ENCODE results near the gene CD276. TPM values are rescaled to one million over a fixed set of nuclear protein-coding genes. Genes with fewer than 3 reads are reported as not detected.
"Not testable (repeated sequence)": the region's sequence is repeated elsewhere in the genome, so short reads cannot be mapped to it uniquely, and the experiment has no call there.

CD276 gene
- total RNA-seq: under 1 TPM; 0.37 to 0.96 TPM

DNA sequence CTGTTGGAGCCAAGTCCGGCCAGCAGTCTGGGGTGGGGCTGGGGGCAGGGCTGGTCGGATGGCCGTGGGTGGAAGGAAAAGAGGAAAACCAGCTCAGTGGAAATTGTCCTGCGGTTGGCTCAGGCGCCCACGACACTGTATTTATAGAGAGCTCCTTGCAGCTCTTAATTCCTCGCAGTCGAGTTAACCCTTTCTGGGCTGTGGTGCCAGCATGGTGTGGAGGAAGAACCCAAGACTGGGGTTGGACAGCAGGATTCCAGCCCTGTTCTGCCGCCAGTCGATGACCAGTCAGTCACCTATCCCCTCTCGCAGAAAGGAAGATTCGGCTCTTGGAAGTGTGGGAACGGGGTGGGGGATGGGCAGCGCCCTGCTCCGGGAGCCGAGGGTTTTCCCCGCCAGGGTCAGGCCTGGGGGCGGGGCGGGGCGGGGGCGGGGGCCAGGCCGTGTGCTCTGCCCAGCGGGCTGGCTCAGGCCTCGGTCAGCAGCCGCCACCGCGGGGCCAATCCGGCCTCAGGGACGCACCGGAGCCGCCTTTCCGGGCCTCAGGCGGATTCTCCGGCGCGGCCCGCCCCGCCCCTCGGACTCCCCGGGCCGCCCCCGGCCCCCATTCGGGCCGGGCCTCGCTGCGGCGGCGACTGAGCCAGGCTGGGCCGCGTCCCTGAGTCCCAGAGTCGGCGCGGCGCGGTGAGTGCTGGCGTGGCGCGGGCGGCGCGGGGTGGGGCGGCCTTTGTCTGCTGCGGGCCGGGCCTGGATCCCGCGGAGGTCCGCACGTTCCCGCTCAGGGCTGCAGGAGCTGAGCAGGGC, at the start of gene CD276:
Gene CD276, plus strand, starts transcription at position 607 of the 804 bp plus-strand sequence. CDS start 15,257 bp downstream, outside the sequence.
- POLR2A ChIA-PET: interaction anchor here (0.6 kb wide), 1 partner anchor 74 kb away, joined by 3 read pairs; no protein-coding TSS in a partner anchor
- CTCF ChIA-PET: interaction anchor here (0.5 to 4.9 kb wide), 4 partner anchors 14 to 1683 kb away, joined by 3 to 32 read pairs (median 8); no protein-coding TSS in a partner anchor
- Mint-ChIP-seq H3K36me3 (ENCODE audit: low read depth) (no peaks in the 10 kb centered on the region), H3K27me3 (peaks cover 68% of the 10 kb centered on the region), H3K4me1 (peaks cover 3% of the 10 kb centered on the region), H3K9me3 (no peaks in the 10 kb centered on the region), H3K27ac (no peak within 1 kb of the TSS), H3K4me3 (no peak within 1 kb of the TSS)
- DNase-seq: no peak

DNA sequence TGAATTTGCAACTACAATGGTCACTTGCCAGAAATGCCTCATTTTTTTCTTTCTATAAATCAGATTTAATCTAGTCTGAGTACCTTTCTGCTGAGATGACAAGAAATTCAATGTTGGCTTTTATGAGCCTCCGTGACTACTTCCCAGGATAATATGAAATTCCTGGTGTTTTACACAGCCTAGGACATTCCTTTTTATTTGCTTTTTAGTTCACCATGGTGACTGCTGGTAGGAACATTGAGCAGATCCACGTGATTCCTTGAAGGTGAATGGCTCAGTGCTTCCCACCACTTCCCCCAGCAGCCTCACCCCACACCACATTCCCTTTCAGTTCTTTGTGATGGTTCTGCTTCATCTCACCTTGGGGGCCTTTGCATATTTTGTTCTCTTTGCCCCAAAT, 46.7 kb upstream of the CD276 start:
- ChIA-PET POLR2A (no interaction called here), CTCF (interaction anchor here (0.7 to 5.0 kb wide), 16 partner anchors 8 to 355 kb away, joined by 3 to 94 read pairs (median 10); no protein-coding TSS in a partner anchor)
- Mint-ChIP-seq H3K4me3 (no peak overlapping the region), H3K36me3 (ENCODE audit: low read depth) (no peaks in the 10 kb centered on the region), H3K9me3 (peaks cover 5% of the 10 kb centered on the region), H3K27ac (no peak overlapping the region), H3K27me3 (peaks cover 37% of the 10 kb centered on the region), H3K4me1 (peaks cover 12% of the 10 kb centered on the region)
- no peak for DNase-seq

DNA sequence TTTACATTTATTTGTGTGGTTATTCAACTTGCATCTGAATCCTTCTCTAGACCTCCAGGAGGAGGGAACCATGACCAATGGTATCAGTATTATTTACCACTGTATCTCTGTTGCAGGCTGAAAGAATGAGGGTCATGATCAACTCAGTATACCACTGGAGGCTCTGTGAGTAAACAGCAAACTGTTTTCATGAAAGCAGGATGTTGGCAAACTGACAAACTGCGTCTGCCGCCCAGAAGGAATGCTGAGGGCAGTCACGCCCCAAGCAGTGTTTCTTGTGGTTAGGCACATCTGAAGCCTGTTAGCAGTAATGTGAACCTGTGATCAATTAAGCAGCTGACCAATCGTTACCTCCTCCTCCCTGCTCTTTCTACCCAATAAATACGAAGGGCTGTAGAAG, 44.7 kb upstream of the CD276 start:
- H3K4me1 Mint-ChIP-seq; H3K9me3 Mint-ChIP-seq; H3K27ac Mint-ChIP-seq; H3K4me3 Mint-ChIP-seq; POLR2A ChIA-PET; DNase-seq; H3K36me3 Mint-ChIP-seq (ENCODE audit: low read depth): not testable (repeated sequence)
- H3K27me3 Mint-ChIP-seq: peaks cover 35% of the 10 kb centered on the region
- CTCF ChIA-PET: interaction anchor here (0.6 to 1.1 kb wide), 2 partner anchors 17 to 65 kb away, joined by 3 read pairs; no protein-coding TSS in a partner anchor

DNA sequence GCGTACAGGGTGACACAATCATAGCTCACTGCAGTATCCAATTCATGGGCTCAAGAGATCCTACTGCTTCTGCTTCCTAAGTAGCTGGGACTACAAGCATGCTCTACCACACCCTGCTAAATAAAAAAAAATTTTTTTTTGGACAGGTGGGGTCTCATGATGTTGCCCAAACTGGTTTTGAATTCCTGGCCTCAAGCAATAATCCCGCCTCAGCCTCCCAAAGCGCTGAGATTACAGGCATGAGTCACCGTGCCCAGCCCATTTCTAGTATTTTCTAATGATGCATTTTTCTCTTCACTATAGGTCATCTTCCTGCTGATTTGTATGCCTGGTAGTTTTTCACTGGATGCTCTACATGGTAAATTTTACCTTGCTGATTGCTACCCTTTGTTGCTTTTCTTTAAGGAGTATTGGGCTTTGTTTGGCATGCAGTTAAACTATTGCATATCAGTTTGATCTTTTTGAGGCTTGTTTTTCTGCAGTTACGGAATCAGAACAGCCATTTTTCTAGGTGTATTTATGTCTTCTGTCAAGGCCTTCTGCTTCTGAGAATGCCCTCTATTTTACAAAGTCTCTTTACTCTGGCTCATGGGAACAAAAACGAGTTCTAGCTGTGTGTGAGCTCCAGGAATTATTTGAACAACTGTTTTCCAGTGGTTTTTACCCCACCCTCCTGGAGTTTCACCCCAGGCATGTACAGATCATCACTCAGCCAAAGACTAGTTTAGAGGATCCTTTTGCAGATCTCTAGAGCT, 36.7 kb upstream of the CD276 start:
- H3K36me3 Mint-ChIP-seq (ENCODE audit: low read depth): peaks cover 2% of the 10 kb centered on the region
- H3K27me3 Mint-ChIP-seq: peaks cover 4% of the 10 kb centered on the region
- H3K4me3 Mint-ChIP-seq: no peak overlapping the region
- POLR2A ChIA-PET: no interaction called here
- DNase-seq: no peak
- no peaks in the 10 kb centered on the region for H3K9me3 Mint-ChIP-seq
- CTCF ChIA-PET: interaction anchor here (3.9 kb wide), 1 partner anchor 11 kb away, joined by 24 read pairs; no protein-coding TSS in a partner anchor
- H3K27ac Mint-ChIP-seq: no peak overlapping the region
- peaks cover 2% of the 10 kb centered on the region for H3K4me1 Mint-ChIP-seq

DNA sequence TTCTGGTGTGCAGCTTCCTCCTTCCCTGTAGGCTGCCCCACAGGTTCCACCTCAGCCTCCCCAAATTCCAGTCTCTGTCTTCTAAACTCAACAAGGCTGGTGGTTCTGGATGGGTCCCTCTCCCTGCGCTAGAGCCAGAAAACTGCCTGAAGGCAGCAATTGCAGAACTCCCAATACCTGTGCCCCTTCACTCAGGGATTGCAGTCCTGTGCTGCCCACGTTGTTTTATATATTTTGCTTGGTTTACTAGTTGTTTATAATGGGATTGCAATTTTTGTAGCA, 36.2 kb upstream of the CD276 start:
- H3K4me1 Mint-ChIP-seq: peaks cover 2% of the 10 kb centered on the region
- H3K4me3 Mint-ChIP-seq: no peak overlapping the region
- no peak overlapping the region for H3K27ac Mint-ChIP-seq
- CTCF ChIA-PET: interaction anchor here (1.0 to 3.9 kb wide), 2 partner anchors 12 to 51 kb away, joined by 3 to 24 read pairs; no protein-coding TSS in a partner anchor
- DNase-seq: no peak
- POLR2A ChIA-PET: no interaction called here
- H3K9me3 Mint-ChIP-seq: no peaks in the 10 kb centered on the region
- peaks cover 2% of the 10 kb centered on the region for H3K36me3 Mint-ChIP-seq (ENCODE audit: low read depth)
- H3K27me3 Mint-ChIP-seq: peaks cover 4% of the 10 kb centered on the region

DNA sequence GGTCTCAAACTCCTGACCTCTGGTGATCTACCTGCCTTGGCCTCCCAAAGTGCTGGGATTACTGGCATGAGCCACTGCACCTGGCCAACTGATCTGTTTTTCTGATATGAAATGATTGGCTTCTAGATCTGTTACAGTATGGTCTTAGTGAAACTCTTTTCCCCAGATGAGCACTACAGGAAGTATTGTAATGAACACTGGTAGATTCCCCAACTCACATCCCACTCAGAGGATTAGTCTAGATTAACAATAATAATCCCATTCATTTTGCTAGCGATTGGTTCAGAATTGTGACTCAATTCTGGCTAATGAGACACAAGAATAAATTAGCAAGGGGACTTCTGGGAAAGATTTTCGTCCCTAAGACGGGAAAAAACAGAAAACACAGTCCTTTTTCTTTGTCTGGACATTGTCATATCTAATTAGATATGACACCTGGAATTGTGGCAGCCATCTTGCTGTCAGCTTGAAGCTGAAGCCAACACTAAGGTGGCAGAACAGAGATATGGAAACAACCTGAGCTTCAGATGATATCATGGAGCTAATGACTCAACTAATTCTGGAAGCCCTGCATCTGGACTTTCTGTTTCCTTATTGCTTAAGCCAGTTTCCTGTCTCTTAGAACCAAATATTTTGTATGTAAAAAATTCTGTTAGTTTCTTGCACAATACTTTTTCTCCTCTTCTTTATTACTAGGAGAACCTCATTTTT, 33.6 kb upstream of the CD276 start:
- no peak overlapping the region for H3K27ac Mint-ChIP-seq
- H3K4me3 Mint-ChIP-seq: no peak overlapping the region
- H3K4me1 Mint-ChIP-seq: peaks cover 2% of the 10 kb centered on the region
- peaks cover 2% of the 10 kb centered on the region for H3K36me3 Mint-ChIP-seq (ENCODE audit: low read depth)
- no peak for DNase-seq
- CTCF ChIA-PET: interaction anchor here (0.6 to 1.8 kb wide), 4 partner anchors 14 to 257 kb away, joined by 3 to 13 read pairs (median 4); no protein-coding TSS in a partner anchor
- peaks cover 15% of the 10 kb centered on the region for H3K27me3 Mint-ChIP-seq
- POLR2A ChIA-PET: interaction anchor here (0.6 kb wide), 1 partner anchor 78 kb away, joined by 5 read pairs; no protein-coding TSS in a partner anchor
- H3K9me3 Mint-ChIP-seq: no peaks in the 10 kb centered on the region

DNA sequence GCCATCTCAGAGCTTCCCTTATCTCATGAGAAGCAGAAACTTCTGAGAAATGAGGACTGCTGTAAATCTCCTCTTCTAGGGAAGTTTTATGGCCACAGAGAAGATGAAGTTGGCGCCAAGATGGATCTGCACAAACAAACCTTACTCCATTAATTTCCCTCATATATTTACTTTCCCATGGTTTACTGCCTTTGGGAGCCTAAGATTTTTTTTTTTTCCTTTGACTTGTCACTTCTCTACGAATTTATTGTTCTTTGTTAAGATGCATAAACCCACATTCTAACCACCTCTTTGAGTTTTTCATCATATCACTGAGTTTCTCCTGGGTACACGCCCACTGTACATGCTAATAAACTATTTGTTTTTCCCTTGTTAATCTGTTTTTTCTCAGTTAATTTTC, 29.5 kb upstream of the CD276 start:
- H3K9me3 Mint-ChIP-seq: no peaks in the 10 kb centered on the region
- peaks cover 2% of the 10 kb centered on the region for H3K36me3 Mint-ChIP-seq (ENCODE audit: low read depth)
- H3K27me3 Mint-ChIP-seq: peaks cover 27% of the 10 kb centered on the region
- H3K4me3 Mint-ChIP-seq: no peak overlapping the region
- ChIA-PET POLR2A (no interaction called here), CTCF (no interaction called here)
- no peak overlapping the region for H3K27ac Mint-ChIP-seq
- peaks cover 2% of the 10 kb centered on the region for H3K4me1 Mint-ChIP-seq
- no peak for DNase-seq

DNA sequence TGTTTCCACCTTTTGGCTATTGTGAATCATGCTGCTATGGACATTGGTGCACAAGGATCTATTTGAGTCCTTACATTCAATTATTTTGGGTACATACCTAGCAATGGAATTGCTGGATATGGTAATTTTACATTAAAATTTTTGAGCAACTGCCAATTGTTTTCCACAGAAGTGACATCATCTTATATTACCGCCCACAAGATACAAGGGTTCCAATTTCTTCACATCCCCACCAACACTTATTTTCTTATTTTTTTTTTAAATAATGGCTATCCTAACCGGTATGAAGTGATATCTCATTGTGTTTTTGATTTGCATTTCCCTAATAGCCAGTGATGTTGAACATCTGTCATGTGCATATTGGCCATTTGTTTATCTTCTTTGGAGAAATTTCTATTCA, 28.5 kb upstream of the CD276 start:
- ChIA-PET POLR2A (no interaction called here), CTCF (no interaction called here)
- H3K36me3 Mint-ChIP-seq (ENCODE audit: low read depth): peaks cover 2% of the 10 kb centered on the region
- no peaks in the 10 kb centered on the region for H3K9me3 Mint-ChIP-seq
- peaks cover 3% of the 10 kb centered on the region for H3K4me1 Mint-ChIP-seq
- H3K4me3 Mint-ChIP-seq: no peak overlapping the region
- peaks cover 33% of the 10 kb centered on the region for H3K27me3 Mint-ChIP-seq
- DNase-seq: no peak
- no peak overlapping the region for H3K27ac Mint-ChIP-seq

DNA sequence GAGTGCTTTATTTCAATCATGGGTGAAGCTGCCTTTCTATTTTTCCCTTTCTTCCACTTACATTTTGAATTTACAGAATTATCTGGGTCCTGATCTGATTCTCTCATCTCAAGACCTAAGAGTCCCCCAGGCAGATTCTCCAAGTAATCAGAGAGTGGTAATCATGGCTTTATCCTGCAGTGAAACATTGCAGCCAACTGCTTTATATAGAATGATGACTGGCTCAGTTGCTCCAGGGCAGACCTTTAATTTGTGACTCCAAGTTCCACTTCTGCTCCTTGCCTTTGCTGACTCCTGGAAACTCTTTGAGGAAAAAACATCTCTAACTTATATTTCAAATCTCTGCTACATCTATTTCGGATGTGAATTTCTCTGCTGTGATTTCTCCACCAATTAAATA, 25.5 kb upstream of the CD276 start:
- Mint-ChIP-seq H3K27ac (no peak overlapping the region), H3K27me3 (peaks cover 36% of the 10 kb centered on the region), H3K36me3 (ENCODE audit: low read depth) (no peaks in the 10 kb centered on the region), H3K9me3 (peaks cover 3% of the 10 kb centered on the region), H3K4me1 (peaks cover 3% of the 10 kb centered on the region), H3K4me3 (no peak overlapping the region)
- ChIA-PET POLR2A (no interaction called here), CTCF (no interaction called here)
- no peak for DNase-seq

DNA sequence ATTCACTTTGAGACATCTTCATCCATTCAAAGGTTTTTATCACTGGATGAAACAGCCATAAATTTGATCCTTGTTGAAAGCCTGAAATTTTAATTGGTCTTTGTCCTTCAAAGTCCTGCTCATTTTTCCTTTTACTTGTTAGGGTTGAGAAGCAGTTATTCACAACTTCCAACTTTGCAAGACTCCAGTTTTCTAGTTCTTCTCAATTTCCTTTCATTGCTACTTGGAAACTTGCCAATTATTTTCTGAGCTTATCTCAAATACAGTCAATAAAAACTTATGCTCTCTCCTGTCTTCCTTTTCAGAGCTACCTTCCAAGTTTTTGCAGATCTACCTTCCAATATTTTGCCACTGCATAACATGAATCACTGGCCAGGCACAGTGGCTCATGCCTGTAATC, 23.7 kb upstream of the CD276 start:
- POLR2A ChIA-PET: no interaction called here
- Mint-ChIP-seq H3K4me3 (no peak overlapping the region), H3K27ac (no peak overlapping the region), H3K36me3 (ENCODE audit: low read depth) (no peaks in the 10 kb centered on the region), H3K4me1 (peaks cover 3% of the 10 kb centered on the region), H3K9me3 (peaks cover 5% of the 10 kb centered on the region), H3K27me3 (peaks cover 29% of the 10 kb centered on the region)
- CTCF ChIA-PET: interaction anchor here (2.0 kb wide), 1 partner anchor 8 kb away, joined by 4 read pairs; no protein-coding TSS in a partner anchor
- DNase-seq: no peak

DNA sequence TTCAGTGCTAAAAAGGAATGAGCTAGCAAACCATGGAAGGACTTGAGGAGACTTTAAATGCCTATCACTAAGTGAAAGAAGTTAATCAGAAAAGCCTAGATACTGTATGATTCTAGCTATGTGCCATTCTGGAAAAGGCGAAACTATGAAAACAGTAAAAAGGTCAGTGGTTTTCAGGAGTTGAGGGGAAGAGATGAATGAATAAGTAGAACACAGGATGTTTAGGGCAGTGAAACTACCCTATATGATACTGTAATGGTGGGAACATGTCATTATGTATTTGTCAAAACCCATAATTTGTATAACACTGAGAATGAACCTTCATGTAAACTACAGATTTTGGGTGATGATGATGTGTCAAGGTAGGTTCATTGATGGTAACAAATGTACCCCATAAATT, 9.6 kb upstream of the CD276 start:
- CTCF ChIA-PET: no interaction called here
- no peak overlapping the region for H3K27ac Mint-ChIP-seq
- peaks cover 26% of the 10 kb centered on the region for H3K27me3 Mint-ChIP-seq

DNA sequence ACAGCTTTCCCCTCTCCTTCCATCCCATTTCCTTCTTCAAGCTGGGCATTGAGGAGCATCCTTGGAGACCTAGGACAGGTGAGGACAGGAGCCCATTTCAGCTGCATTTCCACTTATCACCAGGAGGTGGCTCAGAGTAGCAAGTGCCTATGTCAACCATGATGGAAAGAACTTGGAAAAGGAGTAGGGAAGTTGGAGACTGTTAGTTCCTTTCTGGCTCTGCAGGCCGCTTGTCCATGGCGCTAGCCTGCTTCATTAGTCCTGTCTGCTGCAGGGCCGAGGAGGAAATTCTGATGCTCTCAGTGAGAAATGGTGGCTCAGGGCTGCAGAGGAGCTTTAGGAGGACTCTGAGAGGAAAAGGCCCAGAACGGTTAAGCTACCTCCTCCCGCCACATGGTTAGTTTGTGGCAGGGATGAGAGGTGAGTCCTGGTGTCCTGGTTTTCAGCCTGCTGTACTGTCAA, 7.0 kb upstream of the CD276 start:
- no peaks in the 10 kb centered on the region for H3K9me3 Mint-ChIP-seq
- peaks cover 2% of the 10 kb centered on the region for H3K4me1 Mint-ChIP-seq
- POLR2A ChIA-PET: no interaction called here
- peak; percentile 60 for DNase-seq
- H3K27ac Mint-ChIP-seq: no peak overlapping the region
- CTCF ChIA-PET: interaction anchor here (0.6 to 2.9 kb wide), 14 partner anchors 9 to 230 kb away, joined by 3 to 15 read pairs (median 4); no protein-coding TSS in a partner anchor
- peaks cover 36% of the 10 kb centered on the region for H3K27me3 Mint-ChIP-seq
- no peaks in the 10 kb centered on the region for H3K36me3 Mint-ChIP-seq (ENCODE audit: low read depth)
- H3K4me3 Mint-ChIP-seq: no peak overlapping the region

More for the DNA sequence above, 9.6 kb upstream of the CD276 start:
- no peak overlapping the region for H3K4me3 Mint-ChIP-seq
- no peaks in the 10 kb centered on the region for H3K36me3 Mint-ChIP-seq (ENCODE audit: low read depth)
- H3K4me1 Mint-ChIP-seq: peaks cover 2% of the 10 kb centered on the region
- H3K9me3 Mint-ChIP-seq: no peaks in the 10 kb centered on the region
- POLR2A ChIA-PET: no interaction called here
- DNase-seq: no peak
